Amniotic stem cell (primary cell): ENCODE measurements around the gene KIF3C.
"Not testable (repeated sequence)": the region's sequence is repeated elsewhere in the genome, so short reads cannot be mapped to it uniquely, and the experiment has no call there.

Experiments
- DNase-seq: peaks from one replicate; lab custom pipeline; 2025; lab: John Stamatoyannopoulos, UW

Gene KIF3C

DNA sequence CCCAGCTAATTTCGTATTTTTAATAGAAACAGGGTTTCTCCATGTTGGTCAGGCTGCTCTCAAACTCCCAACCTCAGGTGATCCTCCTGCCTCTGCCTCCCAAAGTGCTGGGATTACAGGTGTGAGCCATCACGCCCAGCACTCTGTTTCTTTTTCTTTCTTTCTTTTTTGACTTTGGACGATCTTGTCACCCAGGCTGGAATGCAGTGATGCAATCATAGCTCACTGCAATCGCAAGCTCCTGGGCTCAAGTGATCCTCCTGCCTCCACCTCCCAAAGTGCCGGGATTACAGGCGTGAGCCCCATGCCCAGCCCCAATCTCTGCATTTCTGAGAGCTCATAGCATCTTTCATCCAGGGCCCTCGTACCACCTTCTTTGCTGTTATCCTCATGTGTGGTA is 17.1 kb upstream of the KIF3C start:
- DNase-seq = not testable (repeated sequence)

DNA sequence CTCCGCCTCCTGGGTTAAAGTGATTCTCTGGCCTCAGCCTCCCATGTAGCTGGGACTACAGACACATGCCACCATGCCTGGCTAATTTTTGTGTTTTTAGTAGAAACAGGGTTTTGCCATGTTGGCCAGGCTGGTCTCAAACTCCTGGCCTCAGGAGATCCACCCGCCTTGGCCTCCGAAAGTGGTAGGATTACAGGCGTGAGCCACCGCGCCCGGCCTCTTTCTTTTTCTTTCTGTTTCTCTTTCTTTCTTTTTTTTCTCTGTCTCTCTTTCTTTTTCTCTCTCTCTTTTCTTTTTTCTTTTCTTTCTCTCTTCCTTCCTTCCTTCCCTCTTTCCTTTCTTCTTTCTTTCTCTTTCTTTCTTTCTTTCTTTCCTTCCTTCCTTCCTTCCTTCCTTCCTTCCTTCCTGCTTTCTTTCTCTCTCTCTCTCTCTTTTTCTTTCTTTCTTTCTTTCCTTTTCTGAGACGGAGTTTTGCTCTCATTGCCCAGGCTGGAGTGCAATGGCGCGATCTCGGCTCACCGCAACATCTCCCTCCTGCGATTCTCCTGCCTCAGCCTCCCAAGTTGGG is 16.6 kb upstream of the KIF3C start:
- DNase-seq = not testable (repeated sequence)

DNA sequence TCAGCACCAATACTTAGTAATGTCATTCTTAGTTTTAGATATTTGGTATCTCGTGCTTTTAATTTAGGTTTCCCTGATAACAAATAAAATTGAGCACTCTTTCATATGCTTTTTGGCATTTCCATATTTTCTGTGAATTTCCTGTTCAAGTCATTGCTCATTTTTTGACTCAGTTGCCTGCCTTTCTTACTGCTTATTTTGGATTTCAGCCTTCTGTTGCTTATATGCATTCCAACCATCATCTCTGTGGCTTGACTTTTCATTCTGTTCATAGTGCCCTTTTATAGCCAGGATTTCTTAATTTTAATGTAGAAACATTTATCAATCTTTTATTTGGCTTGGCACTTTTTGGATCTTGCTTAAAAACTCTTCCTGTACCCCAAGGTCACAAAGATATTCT is 14.5 kb upstream of the KIF3C start:
- no peak for DNase-seq

DNA sequence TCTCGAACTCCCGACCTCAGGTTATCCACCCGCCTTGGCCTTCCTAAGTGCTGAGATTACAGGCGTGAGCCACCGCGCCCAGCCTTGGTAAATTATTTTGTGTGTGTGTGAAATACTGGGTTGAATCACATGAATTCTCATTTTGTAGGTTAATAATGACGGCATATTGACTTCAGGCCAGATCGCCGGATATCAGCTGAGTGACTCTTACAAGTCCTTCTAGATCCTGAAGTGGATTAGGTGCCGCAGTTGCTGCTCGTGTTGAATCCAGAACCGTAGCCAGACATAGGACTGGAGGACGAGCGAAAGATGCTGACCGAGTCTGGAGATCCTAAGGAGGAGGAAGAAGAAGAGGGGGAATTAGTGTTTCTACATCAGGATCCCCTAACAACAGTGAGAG is 12.2 kb upstream of the KIF3C start:
- DNase-seq = no peak

DNA sequence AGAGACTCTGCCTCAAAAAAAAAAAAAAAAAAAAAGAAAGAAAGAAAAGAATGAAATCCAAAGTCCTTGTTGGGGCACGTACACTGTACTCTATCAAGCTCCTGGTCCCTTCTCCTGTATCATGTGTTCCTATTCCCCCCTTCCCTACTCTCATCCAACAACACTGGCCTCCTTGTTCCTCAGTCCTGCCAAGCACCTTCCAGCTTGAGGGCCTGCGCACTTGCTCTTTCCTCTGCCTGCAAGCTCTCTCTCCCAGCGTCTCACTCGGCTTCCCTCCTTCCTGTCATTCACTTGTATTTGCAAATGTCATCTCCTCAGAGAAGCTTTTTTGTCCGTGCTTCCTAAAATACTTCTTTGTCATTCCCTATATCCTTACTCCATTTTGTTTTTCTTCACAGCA is 10.8 kb upstream of the KIF3C start:
- no peak for DNase-seq

DNA sequence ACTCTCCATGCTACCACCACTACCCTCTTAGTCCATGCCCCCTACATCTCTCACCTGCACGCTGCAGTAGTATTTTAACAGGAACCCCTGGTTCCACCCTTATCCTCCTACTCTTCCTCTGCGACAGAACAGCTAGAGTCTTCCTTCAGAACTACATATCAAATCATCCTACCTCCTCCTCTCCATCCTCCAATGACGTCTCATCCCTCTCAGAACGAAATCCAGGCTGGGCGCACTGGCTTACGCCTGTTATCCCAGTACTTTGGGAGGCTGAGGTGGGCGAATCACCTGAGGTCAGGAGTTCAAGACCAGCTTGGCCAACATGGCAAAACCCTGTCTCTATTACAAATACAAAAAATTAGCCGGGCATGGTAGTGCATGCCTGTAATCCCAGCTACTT is 10.3 kb upstream of the KIF3C start:
- no peak for DNase-seq

DNA sequence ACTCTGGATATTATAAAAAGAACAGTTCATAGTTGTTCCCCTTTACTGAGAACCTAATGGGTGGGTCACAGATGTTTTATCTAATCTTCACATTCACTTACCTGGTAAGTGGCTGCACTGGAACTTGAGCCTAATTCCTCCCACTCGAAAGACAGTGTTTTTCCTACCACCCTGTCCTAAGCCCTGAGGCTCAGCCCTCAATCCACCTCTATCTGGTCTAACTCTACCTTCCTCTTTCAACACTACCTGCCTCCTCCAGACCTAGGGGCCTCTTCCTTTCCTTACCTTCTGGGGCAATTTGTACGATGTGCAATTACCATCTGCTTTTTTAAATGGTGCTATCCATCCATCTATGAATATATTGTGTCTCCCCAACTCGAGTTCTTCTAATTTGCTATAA is 9.7 kb upstream of the KIF3C start:
- no peak for DNase-seq

DNA sequence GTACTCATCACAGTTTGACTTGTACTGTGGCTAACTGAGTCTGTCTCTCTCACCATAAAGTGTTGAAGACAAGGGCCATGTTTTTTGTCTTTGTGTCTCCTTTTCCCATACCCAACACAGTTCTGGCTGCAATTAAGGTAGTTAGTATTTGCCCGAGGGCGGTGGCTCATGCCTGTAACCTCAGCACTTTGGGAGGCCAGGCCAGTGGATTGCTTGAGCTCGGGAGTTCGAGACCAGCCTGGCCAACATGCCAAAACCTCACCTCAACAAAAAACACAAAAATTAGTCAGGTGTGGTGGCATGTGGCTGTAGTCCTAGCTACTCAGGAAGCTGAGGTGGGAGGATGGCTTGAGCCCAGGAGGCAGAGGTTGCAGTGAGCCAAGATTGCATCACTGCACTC is 6.9 kb upstream of the KIF3C start:
- DNase-seq = no peak

DNA sequence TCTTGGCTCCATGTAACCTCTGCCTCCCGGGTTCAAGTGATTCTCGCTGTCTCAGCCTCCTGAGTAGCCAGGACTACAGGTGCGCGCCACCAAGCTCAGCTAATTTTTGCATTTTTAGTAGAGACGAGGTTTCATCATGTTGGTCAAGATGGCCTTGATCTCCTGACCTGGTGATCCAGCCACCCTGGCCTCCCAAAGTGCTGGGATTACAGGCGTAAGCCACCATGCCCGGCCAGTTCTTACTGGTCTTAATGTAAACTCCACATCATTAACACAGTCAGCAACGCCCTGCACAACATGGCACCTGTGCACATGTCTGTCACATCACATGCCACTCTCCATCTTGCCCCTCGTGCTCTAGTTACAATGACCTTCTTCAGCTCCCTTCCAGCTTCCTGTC is 5.8 kb upstream of the KIF3C start:
- DNase-seq = no peak

DNA sequence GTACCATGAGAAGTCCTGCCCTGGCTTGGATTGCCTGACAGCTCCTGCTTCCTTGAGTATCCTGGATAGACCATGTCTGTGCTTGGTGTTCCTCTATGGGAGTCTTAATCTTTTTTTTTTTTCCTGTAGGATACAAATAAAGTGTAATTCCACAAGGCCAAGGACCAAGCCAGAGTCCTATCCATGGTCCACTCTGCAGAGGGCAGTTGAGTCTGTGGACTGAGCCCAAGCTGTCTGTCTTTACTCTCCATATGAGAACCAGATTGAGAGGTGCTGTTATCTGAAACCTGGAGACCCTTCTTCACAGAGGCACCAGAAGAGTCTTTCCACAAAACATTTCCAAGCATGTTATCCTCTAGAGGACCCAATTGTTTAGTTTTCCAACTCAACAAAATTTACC is 1.4 kb upstream of the KIF3C start:
- no peak for DNase-seq

DNA sequence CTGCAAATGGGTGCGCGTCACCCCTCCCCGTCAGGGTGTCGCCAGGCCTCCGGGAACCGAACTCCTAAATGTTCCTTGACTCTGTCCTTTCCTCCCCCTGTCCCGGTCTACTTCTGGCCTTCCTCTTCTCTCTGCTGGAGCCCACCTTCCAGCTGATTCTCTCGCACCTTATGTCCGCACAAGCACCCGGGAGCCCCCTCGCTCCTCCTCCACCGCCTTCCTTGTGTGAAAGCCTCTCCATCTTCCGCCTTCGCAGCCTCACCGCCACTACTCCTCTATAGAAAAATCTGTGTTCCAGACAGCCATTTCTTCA is 627 bp upstream of the KIF3C start:
- no peak for DNase-seq

DNA sequence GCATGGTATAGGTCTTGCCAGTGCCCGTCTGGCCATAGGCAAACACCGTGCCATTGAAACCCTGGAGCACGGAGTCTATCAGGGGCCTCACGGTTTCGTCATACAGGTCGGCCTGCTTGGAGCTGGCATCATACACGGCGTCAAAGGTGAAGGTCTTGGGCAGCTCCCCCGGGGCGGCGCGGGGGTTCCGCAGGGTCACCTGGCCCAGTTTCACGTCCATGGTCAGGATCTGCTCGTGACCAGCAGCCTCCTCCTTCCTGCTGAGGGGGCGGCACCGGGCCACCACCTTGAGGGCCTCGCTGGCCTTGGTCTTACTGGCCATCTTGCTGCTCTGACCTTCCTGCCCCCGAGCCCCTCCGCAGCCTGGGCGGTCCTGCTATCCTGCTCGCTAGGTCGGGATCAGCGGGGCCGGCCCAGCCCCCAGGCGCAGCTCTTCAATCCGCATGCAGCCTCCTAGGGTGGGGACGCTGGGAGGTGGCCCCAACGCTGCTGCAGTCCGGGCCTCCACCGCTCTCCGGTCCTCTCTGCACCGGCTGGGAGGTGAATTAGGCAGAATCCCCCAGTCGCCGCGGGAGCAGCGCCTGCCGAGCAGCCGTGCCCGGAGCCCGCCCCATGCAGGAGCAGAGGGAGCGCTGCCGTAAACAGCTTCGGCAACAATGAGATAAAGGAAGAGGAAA is 563 bp downstream of the KIF3C start:
- DNase-seq = no peak

DNA sequence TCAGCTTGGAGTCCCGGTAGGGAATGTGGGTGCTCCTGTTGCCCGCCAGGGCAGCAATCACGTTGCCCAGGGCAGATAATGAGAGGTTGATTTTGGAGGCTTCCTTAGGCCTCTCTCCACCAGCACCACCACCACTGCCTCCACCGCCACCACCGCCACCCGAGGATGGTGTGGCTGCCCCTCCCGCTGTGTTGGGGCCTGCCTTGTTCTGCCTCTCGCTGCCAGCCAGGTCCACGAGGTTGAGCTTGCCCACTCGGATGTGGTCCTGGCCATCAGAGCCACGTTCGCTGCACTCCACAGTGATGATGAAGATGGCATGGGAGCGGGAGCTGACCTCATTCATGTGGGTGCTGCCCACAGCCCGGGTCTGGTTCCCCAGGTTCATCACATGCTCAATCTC is 1.3 kb downstream of the KIF3C start:
- no peak for DNase-seq

DNA sequence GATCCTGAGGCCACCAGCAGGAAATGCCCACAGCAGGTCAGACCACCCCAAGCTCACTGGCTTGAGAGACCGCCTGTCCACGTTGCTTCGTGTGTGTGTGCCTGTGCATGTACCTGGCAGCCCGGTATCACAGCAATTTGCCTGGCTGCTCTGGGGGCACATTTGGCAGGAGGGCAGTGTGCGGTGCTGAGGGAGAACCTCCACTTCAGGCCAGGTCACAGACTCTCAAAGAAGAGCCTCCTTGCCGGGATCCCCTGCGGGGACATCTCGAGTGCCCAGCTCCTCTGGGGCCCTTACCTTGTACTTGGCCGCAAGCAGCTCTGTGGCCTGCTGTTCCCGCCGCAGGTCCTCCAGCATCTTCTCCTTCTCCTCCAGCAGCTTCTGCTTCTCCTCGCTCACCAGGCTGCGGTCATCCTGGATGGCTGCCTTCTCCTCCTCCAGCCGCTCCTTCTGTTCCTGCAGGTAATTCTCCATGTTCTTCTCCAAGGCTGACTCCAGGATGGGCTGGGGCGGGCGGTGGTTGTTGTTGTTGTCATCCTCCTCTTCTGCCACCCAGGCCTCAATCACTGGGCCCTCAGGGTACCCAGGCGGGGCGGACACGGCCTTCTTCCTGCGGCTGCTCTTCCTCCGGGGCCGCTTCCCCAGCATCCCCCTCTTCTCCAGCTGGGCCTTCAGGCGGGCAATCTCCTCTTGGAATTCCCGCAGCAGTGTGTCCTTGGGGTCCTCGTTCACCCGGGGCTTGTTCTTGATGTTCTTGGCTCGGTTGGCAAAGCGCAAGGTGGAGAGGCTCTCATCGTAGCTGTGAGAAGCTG is 2.0 kb downstream of the KIF3C start:
- no peak for DNase-seq

DNA sequence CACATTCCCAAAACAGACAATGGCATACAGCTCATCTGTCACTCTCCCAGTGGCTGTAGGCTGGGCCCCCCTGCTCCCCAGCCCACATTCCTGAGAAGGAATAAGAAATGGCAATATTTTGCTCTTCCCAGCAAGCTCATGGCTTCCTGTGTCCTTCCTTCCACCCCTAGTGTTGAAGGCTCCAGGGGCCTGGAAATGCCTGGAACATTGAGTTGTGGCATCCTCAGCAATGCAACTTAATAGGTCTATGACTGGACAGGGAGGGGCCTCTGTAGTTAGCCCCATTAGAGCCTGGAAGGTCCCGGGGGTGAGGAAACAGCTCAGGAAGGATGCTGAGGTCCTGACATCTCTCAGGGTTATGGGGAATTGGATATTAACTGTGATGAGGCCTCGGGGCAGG is 3.3 kb downstream of the KIF3C start:
- no peak for DNase-seq

DNA sequence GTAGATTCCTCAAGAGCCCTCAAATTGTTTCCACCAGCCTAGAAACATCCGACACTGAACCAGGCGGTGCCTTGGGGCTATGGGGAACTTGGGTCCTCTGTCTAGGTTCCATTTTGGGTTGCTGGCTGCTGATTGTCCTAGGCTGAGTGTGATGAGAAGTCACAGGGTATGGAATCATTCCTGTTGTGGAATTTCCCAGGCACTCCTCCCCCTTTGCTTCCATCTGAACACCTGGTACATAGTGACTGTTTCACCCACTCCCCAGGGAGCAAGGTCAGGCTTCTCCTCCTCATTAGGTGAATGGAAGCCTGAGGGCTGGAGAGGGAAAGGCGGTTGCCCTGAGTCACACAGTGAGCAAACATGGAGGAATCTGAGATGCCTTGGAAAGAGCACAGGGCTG is 4.5 kb downstream of the KIF3C start:
- DNase-seq = no peak

DNA sequence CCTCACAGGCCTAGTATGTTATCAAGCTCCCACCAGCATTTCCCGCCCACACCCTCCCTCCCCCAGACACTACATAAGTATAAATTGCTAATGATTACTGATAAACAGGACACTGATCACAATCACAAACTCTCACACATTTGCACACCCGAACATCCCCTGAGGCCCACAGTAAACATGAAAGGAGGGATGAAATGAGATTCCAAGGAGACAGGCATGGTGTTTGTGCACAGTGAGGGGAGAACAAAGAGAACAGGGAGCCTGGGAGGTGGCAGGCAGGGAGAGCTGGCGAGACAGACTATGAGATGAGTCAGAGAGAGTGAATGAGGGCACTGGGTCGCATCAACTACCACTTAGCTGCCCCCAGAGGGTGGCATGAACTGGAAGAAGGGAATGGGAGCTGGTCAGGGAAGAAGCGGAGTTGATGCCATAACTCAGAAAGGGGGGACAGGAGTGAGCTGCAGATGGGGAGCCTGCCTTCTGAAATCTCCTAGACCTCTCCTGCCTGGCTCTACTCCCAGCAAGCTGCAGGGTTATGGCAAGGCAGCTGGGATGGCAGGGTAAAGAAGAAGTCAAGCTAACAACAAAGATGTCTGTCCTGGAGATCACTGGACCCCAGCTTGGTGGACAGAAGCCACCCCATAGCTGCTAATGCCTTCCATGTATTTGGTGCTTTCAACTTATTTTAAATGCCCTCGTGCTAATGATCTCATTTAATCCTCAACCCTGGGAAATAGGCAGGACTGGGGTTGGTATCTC is 5.1 kb downstream of the KIF3C start:
- DNase-seq = no peak

DNA sequence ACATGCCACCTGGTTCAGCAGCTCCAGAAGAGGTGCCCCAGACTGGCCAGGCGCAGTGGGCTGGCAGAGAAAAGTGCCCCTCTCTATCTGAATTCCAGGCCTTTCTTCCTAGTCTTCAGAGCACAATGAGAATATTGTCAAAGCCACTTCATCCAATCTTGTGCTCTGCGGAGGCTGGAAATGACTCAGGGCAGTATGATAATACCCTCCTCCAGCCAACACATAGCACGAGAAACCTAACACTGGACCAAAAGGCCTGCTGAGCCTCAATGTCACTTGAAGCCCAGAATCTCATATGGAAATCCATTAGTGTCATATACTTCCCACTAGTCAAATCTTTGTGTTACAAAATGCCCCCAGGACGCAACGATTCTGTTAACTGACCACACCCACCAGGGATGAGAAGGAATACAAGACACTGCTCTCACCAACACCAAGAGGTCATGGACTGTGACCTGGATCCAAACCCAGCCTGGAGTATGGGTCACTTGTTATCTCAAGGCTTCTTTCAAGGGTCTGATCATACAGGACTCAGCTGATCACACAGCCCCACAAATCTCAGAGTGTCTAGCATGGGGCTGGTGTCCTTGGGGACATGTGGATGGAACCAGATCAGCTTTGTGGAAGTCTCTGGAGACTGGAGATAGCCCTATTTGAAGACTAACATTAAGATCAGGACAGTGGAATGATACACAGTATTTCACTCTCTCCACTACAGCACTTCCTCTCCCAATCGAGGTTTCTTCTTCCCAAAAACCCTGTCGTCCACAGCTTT is 10.1 kb downstream of the KIF3C start:
- no peak for DNase-seq

DNA sequence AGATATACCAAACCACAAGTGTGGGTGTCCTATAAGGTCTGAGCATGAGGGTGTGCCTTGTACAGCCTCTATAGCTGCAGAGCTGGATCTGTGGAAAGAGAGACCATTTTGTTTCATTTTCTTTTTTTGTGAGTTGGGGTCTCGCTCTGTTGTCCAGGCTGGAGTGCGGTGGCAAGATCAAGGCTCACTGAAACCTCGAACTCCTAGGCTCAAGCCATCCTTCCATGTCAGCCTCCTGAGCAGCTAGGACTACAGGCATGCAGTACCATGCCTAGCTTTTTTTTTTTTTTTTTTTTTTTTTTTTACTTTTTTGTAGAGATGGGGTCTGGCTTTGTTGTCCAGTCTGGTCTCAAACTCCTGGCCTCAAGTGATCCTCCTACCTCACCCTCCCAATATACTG is 10.7 kb downstream of the KIF3C start:
- no peak for DNase-seq

DNA sequence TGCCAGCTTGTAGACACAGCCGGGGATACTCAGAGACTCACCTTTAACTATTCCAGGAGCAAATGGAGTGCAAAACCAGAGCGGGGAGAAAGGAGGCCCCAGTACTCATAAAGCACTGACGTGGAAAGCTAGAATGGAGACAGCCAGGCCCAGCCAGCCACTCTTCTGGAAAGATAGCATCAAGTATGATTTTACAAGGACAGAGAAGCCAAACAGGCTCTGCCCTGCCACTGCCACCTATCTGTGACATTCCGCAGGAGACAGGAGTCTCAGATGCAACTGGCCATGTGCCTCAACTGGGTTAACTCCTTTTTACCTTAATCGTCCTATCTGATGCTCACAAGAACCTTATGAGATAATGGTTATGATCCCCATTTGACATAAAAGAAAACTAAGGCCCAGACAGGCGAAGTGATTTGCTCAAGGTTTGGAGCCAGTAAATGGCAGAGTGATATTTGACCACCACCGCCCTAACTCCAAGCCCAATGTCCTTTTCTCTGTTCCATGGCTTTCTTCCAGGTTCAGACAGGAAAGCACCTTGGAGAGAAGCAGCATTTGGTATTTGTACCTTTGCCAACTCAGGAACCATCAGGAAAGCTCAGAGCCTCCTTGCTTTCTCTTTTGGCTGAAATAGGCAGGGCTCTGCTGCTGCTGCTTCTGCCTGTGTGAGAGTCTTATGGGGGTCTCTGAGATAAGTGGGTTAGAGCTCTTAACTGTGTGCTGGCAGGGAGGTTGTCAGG is 15.6 kb downstream of the KIF3C start:
- DNase-seq = no peak

DNA sequence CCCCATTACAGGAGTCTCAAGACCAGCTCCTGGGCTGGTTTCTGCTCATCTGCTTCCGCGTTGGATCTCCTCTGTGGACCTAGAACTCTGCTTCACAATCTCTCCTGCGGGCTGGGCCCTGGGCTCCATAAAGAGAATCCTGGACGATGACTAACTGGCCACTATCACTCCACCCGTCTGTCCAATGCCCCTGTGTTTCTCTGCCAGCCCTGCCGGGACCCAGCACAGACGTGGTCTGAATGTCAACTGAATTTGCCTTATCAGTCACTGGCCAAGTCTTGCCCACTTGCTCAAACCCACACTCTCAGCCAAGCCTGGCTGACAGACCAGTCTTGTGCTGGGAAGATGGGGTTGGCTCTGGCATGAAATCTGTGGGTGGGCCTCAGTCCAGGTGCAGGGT is 17.4 kb downstream of the KIF3C start:
- DNase-seq = no peak

DNA sequence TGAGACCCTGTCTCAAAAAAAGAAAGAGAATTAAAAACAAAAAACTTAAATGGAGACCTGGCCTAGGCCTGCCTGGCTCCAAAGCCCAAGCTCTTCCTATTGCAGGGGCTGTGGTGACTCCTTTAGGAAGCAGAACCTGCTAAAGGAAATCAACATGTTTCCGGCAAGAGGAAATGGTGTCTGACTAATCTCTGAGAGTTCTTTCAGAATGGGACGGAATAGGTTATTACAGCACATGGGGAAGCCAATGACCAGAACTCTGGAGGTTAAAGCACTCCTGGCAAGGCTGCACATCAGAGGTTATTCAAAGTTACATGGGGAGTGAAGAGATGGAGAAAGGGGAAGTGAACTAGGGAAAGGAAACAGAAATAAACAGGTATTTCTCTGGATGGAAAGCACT is 21.4 kb downstream of the KIF3C start:
- DNase-seq = no peak
